Measurements from ENCODE around the gene ETFA.

ETFA gene

GRCh38 chr15:76169911-76170800, 141.1 kb downstream of the ETFA start:
- ATAC-seq: peak; percentile 20; the same call in 1 of the 3 replicates
- TF ChIP-seq PPARA (CRISPR knock-in tag; IDR thresholded peaks at IDR 0.05; ENCODE audit: borderline replicate concordance) (no peak), PATZ1 (CRISPR knock-in tag; IDR thresholded peaks at IDR 0.05; ENCODE audit: borderline replicate concordance) (no peak), ISL1 (CRISPR knock-in tag; IDR thresholded peaks at IDR 0.05) (no peak), TSHZ2 (CRISPR knock-in tag; IDR thresholded peaks at IDR 0.05) (no peak), SNAI2 (CRISPR knock-in tag; IDR thresholded peaks at IDR 0.05) (no peak), ZFP3 (CRISPR knock-in tag; IDR thresholded peaks at IDR 0.05) (no peak), ARNTL (CRISPR knock-in tag; IDR thresholded peaks at IDR 0.05; ENCODE audit: borderline replicate concordance, low read depth) (no peak), BACH2 (CRISPR knock-in tag; IDR thresholded peaks at IDR 0.05; ENCODE audit: borderline replicate concordance) (no peak), TCF4 (CRISPR knock-in tag; IDR thresholded peaks at IDR 0.05; ENCODE audit: borderline replicate concordance) (no peak), CSRNP3 (CRISPR knock-in tag; IDR thresholded peaks at IDR 0.05) (no peak), ZNF565 (CRISPR knock-in tag; conservative IDR thresholded peaks at IDR 0.05; ENCODE audit: low read depth) (no peak), ZNF8 (CRISPR knock-in tag; IDR thresholded peaks at IDR 0.05) (no peak), POU6F1 (CRISPR knock-in tag; IDR thresholded peaks at IDR 0.05; ENCODE audit: borderline replicate concordance, low read depth) (no peak), CREB5 (CRISPR knock-in tag; IDR thresholded peaks at IDR 0.05; ENCODE audit: low read depth) (no peak), CSDC2 (CRISPR knock-in tag; IDR thresholded peaks at IDR 0.05) (no peak), TOX (CRISPR knock-in tag; IDR thresholded peaks at IDR 0.05; ENCODE audit: borderline replicate concordance) (no peak), ZNF70 (CRISPR knock-in tag; IDR thresholded peaks at IDR 0.05) (no peak), GLIS3 (CRISPR knock-in tag; IDR thresholded peaks at IDR 0.05) (no peak), RARB (CRISPR knock-in tag; IDR thresholded peaks at IDR 0.05) (no peak), ZFP30 (CRISPR knock-in tag; IDR thresholded peaks at IDR 0.05) (no peak)

- peak; percentile 91 for ATAC-seq
- TF ChIP-seq TCF4 (CRISPR knock-in tag; IDR thresholded peaks at IDR 0.05; ENCODE audit: borderline replicate concordance): no peak
- no peak for TF ChIP-seq ESRRG (CRISPR knock-in tag; IDR thresholded peaks at IDR 0.05)
- TF ChIP-seq CSRNP3 (CRISPR knock-in tag; IDR thresholded peaks at IDR 0.05): no peak
- no peak for TF ChIP-seq CREB5 (CRISPR knock-in tag; IDR thresholded peaks at IDR 0.05; ENCODE audit: low read depth)
- TF ChIP-seq GLIS3 (CRISPR knock-in tag; IDR thresholded peaks at IDR 0.05): no peak
- TF ChIP-seq TSHZ2 (CRISPR knock-in tag; IDR thresholded peaks at IDR 0.05): no peak
- TF ChIP-seq ZNF70 (CRISPR knock-in tag; IDR thresholded peaks at IDR 0.05): no peak
- no peak for TF ChIP-seq ZNF565 (CRISPR knock-in tag; conservative IDR thresholded peaks at IDR 0.05; ENCODE audit: low read depth)
- TF ChIP-seq BACH2 (CRISPR knock-in tag; IDR thresholded peaks at IDR 0.05; ENCODE audit: borderline replicate concordance): no peak
- TF ChIP-seq PPARA (CRISPR knock-in tag; IDR thresholded peaks at IDR 0.05; ENCODE audit: borderline replicate concordance): no peak
- no peak for TF ChIP-seq ISL1 (CRISPR knock-in tag; IDR thresholded peaks at IDR 0.05)
- TF ChIP-seq CSDC2 (CRISPR knock-in tag; IDR thresholded peaks at IDR 0.05): no peak
- no peak for TF ChIP-seq ZFP3 (CRISPR knock-in tag; IDR thresholded peaks at IDR 0.05)
Measured at GRCh38 chr15:76169018-76169417, 142.3 kb downstream of the ETFA start.
